Fibroblast of villous mesenchyme (primary cell): ENCODE results near the gene RBM6. TPM values are rescaled to one million over a fixed set of nuclear protein-coding genes. Genes with fewer than 3 reads are reported as not detected.
A peak's percentile ranks its signal among the peaks of the same experiment; 100 is the strongest.
"Not testable (repeated sequence)": the region's sequence is repeated elsewhere in the genome, so short reads cannot be mapped to it uniquely, and the experiment has no call there.

Experiments
- DNase-seq: peaks from one replicate; pipeline ENCODE4 v3.0.0-alpha.2; 2010; ENCODE audit warnings: low read depth
- H3K4me3 ChIP-seq: 2 replicates; pipeline ENCODE4 v1.5.1; 2011; ENCODE audit warnings: low read depth, mild to moderate bottlenecking, low read length
- CTCF ChIP-seq: IDR thresholded peaks from 2 replicates; pipeline ENCODE4 v1.5.1; 2012; ENCODE audit warnings: low read depth, mild to moderate bottlenecking, low read length; ENCODE audit not compliant: insufficient read depth
- total RNA-seq: library from RNA; depleted of rRNA; stranded (reverse); fragments of >200 nt; gene quantifications from 2 replicates; pipeline ENCODE4 v1.2.3, GENCODE V29; 2012

The RBM6 gene
- total RNA-seq, 1 donor: 61.7 TPM

DNA sequence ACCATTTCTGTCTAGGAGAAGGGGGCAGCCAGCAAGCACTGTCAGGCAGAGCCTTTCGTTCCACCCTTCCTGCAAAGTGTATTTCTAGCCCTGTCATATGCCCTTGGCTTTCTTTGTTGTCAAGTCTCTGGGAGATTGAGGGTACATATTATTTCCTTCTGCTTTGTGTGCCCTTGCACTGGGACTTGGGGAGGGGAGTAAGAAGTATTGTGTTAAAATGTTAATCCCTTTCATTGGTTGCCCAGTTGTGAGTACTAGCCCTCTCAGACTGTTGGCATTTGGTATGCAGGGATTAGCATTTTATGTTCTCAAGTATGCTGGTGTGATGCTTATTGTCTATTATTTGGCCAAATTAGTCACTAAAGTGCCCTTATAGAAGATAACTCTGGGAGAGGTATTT, 63.9 kb downstream of the RBM6 start:
- TF ChIP-seq CTCF: no peak
- DNase-seq: no peak
- H3K4me3 ChIP-seq: no peak overlapping the region

DNA sequence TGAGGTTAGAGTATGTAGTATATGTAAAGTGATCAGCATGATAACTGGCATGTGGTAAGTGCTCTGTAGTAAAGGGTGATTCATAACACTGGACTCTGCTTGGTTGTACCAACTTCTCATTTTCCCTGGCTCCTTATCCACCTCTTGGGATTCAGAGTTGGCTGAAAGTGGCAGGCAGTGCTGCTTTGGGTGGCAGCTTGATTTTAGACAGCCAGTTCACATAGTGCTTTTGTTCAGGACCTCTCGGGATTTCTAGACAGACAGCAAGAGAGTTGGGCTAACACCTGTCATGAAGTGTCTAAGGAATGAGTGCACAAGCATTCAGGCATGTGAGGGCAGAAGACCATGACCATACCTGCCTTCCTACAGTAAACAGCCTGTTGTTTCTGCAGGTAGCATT, 69.0 kb downstream of the RBM6 start:
- no peak for TF ChIP-seq CTCF
- no peak overlapping the region for H3K4me3 ChIP-seq
- peak; percentile 6 for DNase-seq

- no peak for DNase-seq
- no peak for TF ChIP-seq CTCF
- no peak overlapping the region for H3K4me3 ChIP-seq
Observed at GRCh38 chr3:50010959-50011358, 71.0 kb downstream of the RBM6 start.

DNA sequence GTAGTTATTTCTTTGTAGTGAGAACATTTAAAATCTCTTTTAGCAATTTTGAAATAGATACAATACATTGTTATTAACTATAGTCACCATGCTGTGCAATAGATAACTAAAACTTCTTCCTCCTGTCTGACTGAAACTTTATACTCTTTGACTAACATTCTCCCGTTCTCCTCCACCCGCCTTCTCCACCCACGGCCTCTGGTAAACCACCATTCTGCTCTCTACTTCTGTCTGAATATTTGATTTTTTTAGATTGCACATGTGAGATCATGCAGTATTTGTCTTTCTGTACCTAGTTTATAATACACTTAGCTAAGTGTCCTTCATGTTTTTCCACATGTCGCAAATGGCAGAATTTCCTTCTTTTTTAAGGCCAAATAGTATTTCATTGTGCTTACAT, 76.0 kb downstream of the RBM6 start:
- no peak overlapping the region for H3K4me3 ChIP-seq
- DNase-seq: no peak
- no peak for TF ChIP-seq CTCF

DNA sequence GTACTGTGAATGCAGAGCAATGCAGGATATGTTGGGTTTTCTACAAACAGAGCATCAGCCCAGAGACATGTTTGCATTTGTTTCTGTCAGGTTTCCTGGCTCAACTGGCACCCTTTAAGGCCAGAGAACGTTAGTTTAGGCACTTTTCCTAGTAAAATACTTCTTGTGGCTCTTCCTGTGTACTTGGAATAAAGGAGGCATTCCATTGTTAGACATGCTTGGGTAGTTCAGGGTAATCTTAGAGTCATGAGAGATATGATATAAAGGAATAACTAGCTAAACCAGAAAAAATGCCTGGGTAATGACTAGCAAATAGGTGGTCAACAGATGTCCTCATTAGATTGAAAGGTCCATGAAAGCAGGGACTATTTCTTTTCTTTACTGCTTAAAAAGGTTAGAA, 88.4 kb downstream of the RBM6 start:
- TF ChIP-seq CTCF: no peak
- DNase-seq: peak; percentile 7
- H3K4me3 ChIP-seq: no peak overlapping the region

DNA sequence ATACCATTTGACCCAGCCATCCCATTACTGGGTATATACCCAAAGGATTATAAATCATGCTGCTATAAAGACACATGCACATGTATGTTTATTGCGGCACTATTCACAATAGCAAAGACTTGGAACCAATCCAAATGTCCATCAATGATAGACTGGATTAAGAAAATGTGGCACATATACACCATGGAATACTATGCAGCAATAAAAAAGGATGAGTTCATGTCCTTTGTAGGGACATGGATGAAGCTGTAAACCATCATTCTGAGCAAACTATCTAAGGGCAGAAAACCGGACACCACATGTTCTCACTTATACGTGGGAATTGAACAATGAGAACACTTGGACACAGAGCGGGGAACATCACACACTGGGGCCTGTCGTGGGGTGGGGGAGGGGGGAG, 91.3 kb downstream of the RBM6 start:
- not testable (repeated sequence) for H3K4me3 ChIP-seq, DNase-seq

GRCh38 chr3:50044976-50045375, 105.0 kb downstream of the RBM6 start:
- no peak for DNase-seq

More at GRCh38 chr3:50044976-50045375, 105.0 kb downstream of the RBM6 start:
- H3K4me3 ChIP-seq: no peak overlapping the region
- no peak for TF ChIP-seq CTCF
